ENCODE results near the gene HDAC4. TPM values are rescaled to one million over a fixed set of nuclear protein-coding genes. Genes with fewer than 3 reads are reported as not detected.

Gene HDAC4
- total RNA-seq, 1 experiment from 2014 or later, result 40.1 TPM

DNA sequence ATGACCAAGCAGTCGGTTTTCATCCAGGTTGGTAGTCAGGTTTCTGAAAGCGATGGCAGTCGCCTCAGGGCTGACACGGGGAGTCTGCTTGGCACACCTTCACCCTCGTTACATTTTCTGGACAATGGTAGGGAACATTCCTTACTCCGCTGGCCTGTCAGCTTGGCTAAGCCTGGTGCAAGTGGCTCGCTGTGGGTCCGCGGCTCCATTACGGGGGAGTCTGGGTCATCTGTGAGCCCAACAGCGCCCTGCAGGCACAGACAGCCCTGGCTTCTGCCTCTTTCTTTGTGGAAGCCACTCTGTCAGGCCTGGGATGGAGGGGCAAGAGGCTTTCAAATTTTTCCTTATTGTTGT, 95.6 kb downstream of the HDAC4 start:
- CTCF ChIA-PET, result no interaction called here

DNA sequence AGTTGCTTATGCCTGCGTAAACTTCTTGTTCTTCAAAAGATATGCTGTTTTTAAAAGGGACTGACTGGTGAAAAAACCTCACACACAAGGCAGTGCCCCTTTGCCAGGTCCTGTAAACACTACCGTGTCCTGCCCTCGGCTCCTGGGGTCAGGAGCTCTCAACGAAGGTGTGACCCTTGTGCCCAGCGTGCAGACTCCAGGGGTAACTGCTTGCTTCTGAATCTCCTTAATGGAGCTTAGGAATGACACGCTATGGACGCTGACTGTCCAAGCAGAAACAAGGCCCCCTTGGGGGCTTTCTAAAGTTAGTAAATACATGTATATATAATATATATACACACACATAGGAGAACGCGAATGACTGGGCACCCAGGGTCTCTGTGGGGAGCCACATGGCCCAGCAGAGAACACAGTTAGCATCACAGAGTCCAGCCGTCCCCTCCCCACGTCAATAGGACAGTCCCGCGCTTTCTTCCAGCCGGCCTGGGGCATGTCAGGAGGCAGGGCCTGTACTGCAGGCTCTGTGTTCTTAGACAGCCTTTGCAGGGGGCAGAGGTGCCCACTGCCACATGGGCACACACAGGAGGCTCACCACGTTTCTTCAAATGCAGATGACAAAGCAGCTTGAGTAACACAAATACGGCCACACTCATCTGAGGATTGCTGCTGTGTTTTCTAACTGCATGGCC, 96.1 kb downstream of the HDAC4 start:
- H3K4me1 ChIP-seq (ENCODE audit: control insufficient read depth, insufficient read depth, low read length), result peaks cover 15% of the 10 kb centered on the region
- ChIA-PET CTCF (no interaction called here), POLR2A (no interaction called here)
- ATAC-seq (no peak), DNase-seq (ENCODE audit: low read depth, low spot score) (no peak)
- no TSS peak for BruUV-seq (replicated peaks)
- H3K4me3 ChIP-seq (ENCODE audit: low read depth in 2 of 2, low read length in 2 of 2), result no peak overlapping the region
- in situ Hi-C loops (cut with HindIII; ENCODE audit: low pct_unique_long_range_greater_than_20kb, low sequenced_read_pairs) (no loop called here), intact Hi-C loops (cut with micrococcal nuclease; ENCODE audit: unreplicated experiment) (no loop called here)
- TF ChIP-seq POLR2AphosphoS5 (IDR thresholded peaks at IDR 0.05; ENCODE audit: low read depth, low read length), result no peak
- TF ChIP-seq, protein P1, sequence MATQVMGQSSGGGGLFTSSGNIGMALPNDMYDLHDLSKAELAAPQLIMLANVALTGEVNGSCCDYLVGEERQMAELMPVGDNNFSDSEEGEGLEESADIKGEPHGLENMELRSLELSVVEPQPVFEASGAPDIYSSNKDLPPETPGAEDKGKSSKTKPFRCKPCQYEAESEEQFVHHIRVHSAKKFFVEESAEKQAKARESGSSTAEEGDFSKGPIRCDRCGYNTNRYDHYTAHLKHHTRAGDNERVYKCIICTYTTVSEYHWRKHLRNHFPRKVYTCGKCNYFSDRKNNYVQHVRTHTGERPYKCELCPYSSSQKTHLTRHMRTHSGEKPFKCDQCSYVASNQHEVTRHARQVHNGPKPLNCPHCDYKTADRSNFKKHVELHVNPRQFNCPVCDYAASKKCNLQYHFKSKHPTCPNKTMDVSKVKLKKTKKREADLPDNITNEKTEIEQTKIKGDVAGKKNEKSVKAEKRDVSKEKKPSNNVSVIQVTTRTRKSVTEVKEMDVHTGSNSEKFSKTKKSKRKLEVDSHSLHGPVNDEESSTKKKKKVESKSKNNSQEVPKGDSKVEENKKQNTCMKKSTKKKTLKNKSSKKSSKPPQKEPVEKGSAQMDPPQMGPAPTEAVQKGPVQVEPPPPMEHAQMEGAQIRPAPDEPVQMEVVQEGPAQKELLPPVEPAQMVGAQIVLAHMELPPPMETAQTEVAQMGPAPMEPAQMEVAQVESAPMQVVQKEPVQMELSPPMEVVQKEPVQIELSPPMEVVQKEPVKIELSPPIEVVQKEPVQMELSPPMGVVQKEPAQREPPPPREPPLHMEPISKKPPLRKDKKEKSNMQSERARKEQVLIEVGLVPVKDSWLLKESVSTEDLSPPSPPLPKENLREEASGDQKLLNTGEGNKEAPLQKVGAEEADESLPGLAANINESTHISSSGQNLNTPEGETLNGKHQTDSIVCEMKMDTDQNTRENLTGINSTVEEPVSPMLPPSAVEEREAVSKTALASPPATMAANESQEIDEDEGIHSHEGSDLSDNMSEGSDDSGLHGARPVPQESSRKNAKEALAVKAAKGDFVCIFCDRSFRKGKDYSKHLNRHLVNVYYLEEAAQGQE (IDR thresholded peaks at IDR 0.05; ENCODE audit: insufficient read depth in 1 of 2, low read depth in 2 of 2, low read length in 1 of 2), result no peak
- no peak for TF ChIP-seq TCF7L2 (IDR thresholded peaks at IDR 0.05; ENCODE audit: low read depth, low read length)
- TF ChIP-seq, protein P2, sequence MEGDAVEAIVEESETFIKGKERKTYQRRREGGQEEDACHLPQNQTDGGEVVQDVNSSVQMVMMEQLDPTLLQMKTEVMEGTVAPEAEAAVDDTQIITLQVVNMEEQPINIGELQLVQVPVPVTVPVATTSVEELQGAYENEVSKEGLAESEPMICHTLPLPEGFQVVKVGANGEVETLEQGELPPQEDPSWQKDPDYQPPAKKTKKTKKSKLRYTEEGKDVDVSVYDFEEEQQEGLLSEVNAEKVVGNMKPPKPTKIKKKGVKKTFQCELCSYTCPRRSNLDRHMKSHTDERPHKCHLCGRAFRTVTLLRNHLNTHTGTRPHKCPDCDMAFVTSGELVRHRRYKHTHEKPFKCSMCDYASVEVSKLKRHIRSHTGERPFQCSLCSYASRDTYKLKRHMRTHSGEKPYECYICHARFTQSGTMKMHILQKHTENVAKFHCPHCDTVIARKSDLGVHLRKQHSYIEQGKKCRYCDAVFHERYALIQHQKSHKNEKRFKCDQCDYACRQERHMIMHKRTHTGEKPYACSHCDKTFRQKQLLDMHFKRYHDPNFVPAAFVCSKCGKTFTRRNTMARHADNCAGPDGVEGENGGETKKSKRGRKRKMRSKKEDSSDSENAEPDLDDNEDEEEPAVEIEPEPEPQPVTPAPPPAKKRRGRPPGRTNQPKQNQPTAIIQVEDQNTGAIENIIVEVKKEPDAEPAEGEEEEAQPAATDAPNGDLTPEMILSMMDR (IDR thresholded peaks at IDR 0.05), result no peak
- no peak for TF ChIP-seq SIN3A (IDR thresholded peaks at IDR 0.05; ENCODE audit: borderline replicate concordance, insufficient read depth, low read depth, low read length)
- no peaks in the 10 kb centered on the region for H3K27me3 ChIP-seq (ENCODE audit: control insufficient read depth, insufficient read depth, low read length)
- H3K27ac ChIP-seq (ENCODE audit: low read length), result no peak overlapping the region; the same call in 1 of the 2 replicates
- H3K36me3 ChIP-seq (ENCODE audit: control insufficient read depth, insufficient read depth, low read length), result no peaks in the 10 kb centered on the region
- H3K9me3 ChIP-seq (ENCODE audit: control insufficient read depth, insufficient read depth, low read depth, low read length), result no peaks in the 10 kb centered on the region

More for the DNA sequence above, 95.6 kb downstream of the HDAC4 start:
- no TSS peak for BruUV-seq (replicated peaks)
- POLR2A ChIA-PET, result no interaction called here
- Histone ChIP-seq H3K4me3 (ENCODE audit: low read depth in 2 of 2, low read length in 2 of 2) (no peak overlapping the region), H3K4me1 (ENCODE audit: control insufficient read depth, insufficient read depth, low read length) (peaks cover 15% of the 10 kb centered on the region), H3K27ac (ENCODE audit: low read length) (no peak overlapping the region), H3K27me3 (ENCODE audit: control insufficient read depth, insufficient read depth, low read length) (no peaks in the 10 kb centered on the region), H3K36me3 (ENCODE audit: control insufficient read depth, insufficient read depth, low read length) (no peaks in the 10 kb centered on the region), H3K9me3 (ENCODE audit: control insufficient read depth, insufficient read depth, low read depth, low read length) (no peaks in the 10 kb centered on the region)
- TF ChIP-seq TCF7L2 (IDR thresholded peaks at IDR 0.05; ENCODE audit: low read depth, low read length) (no peak), SIN3A (IDR thresholded peaks at IDR 0.05; ENCODE audit: borderline replicate concordance, insufficient read depth, low read depth, low read length) (no peak), POLR2AphosphoS5 (IDR thresholded peaks at IDR 0.05; ENCODE audit: low read depth, low read length) (no peak)
- TF ChIP-seq, protein P1 (IDR thresholded peaks at IDR 0.05; ENCODE audit: insufficient read depth in 1 of 2, low read depth in 2 of 2, low read length in 1 of 2), result no peak
- TF ChIP-seq, protein P2 (IDR thresholded peaks at IDR 0.05), result no peak
- in situ Hi-C loops (cut with HindIII; ENCODE audit: low pct_unique_long_range_greater_than_20kb, low sequenced_read_pairs) (no loop called here), intact Hi-C loops (cut with micrococcal nuclease; ENCODE audit: unreplicated experiment) (no loop called here)
- DNase-seq (ENCODE audit: low read depth, low spot score) (no peak), ATAC-seq (no peak)
